SU-DHL-6 (cell line): ENCODE results near the gene POLR2I.

Experiments used
- CTCF ChIP-seq: fragments of 200-600 bp; sonication (generic); IDR thresholded peaks from one replicate; pipeline ENCODE4 v1.5.1; 2017; ENCODE audit warnings: antibody characterized with exemption, mild to moderate bottlenecking, low read length, moderate library complexity; ENCODE audit not compliant: insufficient read depth, poor library complexity, severe bottlenecking
- EZH2phosphoT487 ChIP-seq: fragments of 200-600 bp; sonication (generic), shearing (Covaris generic); conservative IDR thresholded peaks from 2 replicates; pipeline ENCODE4 v1.6.1; 2018; ENCODE audit warnings: mild to moderate bottlenecking, antibody characterized with exemption, low read length, moderate library complexity, mixed read lengths

- TF ChIP-seq EZH2phosphoT487 (no peak), CTCF (no peak)
Measured at GRCh38 chr19:36101550-36102327, 12.9 kb downstream of the POLR2I start.
